Mononuclear cell (primary cell): ENCODE results near the gene OMP. TPM values are rescaled to one million over a fixed set of nuclear protein-coding genes. Genes with fewer than 3 reads are reported as not detected.
"Not testable (repeated sequence)": the region's sequence is repeated elsewhere in the genome, so short reads cannot be mapped to it uniquely, and the experiment has no call there.

Source experiments
- H3K27me3 ChIP-seq: 2 replicates; pipeline ENCODE4 v1.6.0; 2011; ENCODE audit warnings: low read length, control low read depth; ENCODE audit not compliant: insufficient read depth
- H3K4me1 ChIP-seq: 2 replicates; pipeline ENCODE4 v1.5.1; 2011; ENCODE audit warnings: mild to moderate bottlenecking, low read length, control low read depth; ENCODE audit not compliant: insufficient read depth
- H3K4me3 ChIP-seq: 2 replicates; pipeline ENCODE4 v1.5.1; 2011; ENCODE audit warnings: mild to moderate bottlenecking, low read length, moderate library complexity
- H3K9me3 ChIP-seq: 2 replicates; pipeline ENCODE4 v1.5.1; 2011; ENCODE audit warnings: low read depth, mild to moderate bottlenecking, control low read depth, low read length
- total RNA-seq: library from RNA; depleted of rRNA; stranded (reverse); fragments of >200 nt; gene quantifications from one replicate; pipeline ENCODE4 v1.2.3, GENCODE V29; 2012

The OMP gene, protein sequence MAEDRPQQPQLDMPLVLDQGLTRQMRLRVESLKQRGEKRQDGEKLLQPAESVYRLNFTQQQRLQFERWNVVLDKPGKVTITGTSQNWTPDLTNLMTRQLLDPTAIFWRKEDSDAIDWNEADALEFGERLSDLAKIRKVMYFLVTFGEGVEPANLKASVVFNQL
- total RNA-seq = not detected

GRCh38 chr11:77102246-77103210 is at the start of gene OMP:
Gene OMP (plus strand): TSS chr11:77102840. CDS start chr11:77102840, 0 bp downstream.
- H3K9me3 ChIP-seq = no peaks in the 10 kb centered on the region
- no peaks in the 10 kb centered on the region for H3K4me1 ChIP-seq
- no peaks in the 10 kb centered on the region for H3K27me3 ChIP-seq
- no peak within 1 kb of the TSS for H3K4me3 ChIP-seq

- Histone ChIP-seq H3K27me3 (no peaks in the 10 kb centered on the region), H3K4me1 (no peaks in the 10 kb centered on the region), H3K4me3 (no peak overlapping the region), H3K9me3 (no peaks in the 10 kb centered on the region)
Measured at GRCh38 chr11:77053217-77054015, 49.2 kb upstream of the OMP start.

GRCh38 chr11:77054084-77054483 is 48.6 kb upstream of the OMP start:
- H3K9me3 ChIP-seq = no peaks in the 10 kb centered on the region
- H3K4me3 ChIP-seq = no peak overlapping the region
- no peaks in the 10 kb centered on the region for H3K4me1 ChIP-seq
- no peaks in the 10 kb centered on the region for H3K27me3 ChIP-seq

- Histone ChIP-seq H3K27me3 (no peaks in the 10 kb centered on the region), H3K4me3 (no peak overlapping the region), H3K4me1 (no peaks in the 10 kb centered on the region), H3K9me3 (no peaks in the 10 kb centered on the region)
Measured at GRCh38 chr11:77055101-77055561, 47.5 kb upstream of the OMP start.

GRCh38 chr11:77055913-77056312 is 46.7 kb upstream of the OMP start:
- no peaks in the 10 kb centered on the region for H3K9me3 ChIP-seq
- H3K4me3 ChIP-seq = no peak overlapping the region
- no peaks in the 10 kb centered on the region for H3K4me1 ChIP-seq
- no peaks in the 10 kb centered on the region for H3K27me3 ChIP-seq

- H3K4me1 ChIP-seq = no peaks in the 10 kb centered on the region
- no peaks in the 10 kb centered on the region for H3K9me3 ChIP-seq
Measured at GRCh38 chr11:77056814-77057402, 45.7 kb upstream of the OMP start.

GRCh38 chr11:77057938-77058474 is 44.6 kb upstream of the OMP start:
- Histone ChIP-seq H3K4me1 (no peaks in the 10 kb centered on the region), H3K9me3 (no peaks in the 10 kb centered on the region), H3K27me3 (no peaks in the 10 kb centered on the region), H3K4me3 (no peak overlapping the region)

More at GRCh38 chr11:77056814-77057402, 45.7 kb upstream of the OMP start:
- Histone ChIP-seq H3K4me3 (no peak overlapping the region), H3K27me3 (no peaks in the 10 kb centered on the region)

DNA sequence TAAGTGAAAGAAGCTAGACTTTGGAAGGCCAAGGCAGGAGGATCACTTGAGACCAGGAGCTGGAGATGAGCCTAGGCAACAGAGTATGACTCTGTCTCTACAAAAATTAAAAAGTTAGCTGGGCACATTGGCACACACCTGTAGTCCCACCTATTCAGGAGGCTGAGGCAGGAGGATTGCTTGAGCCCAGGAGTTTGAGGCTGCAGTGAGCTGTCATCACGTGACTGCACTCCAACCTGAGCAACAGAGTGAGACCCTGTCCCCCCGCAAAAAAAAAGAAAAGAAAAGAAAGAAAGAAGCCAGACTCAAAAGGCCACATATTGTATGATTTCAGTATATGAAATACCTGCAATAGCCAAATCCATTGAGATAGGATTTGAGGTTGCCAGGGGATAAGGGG is 43.7 kb upstream of the OMP start:
- H3K27me3 ChIP-seq = no peaks in the 10 kb centered on the region
- no peak overlapping the region for H3K4me3 ChIP-seq
- no peaks in the 10 kb centered on the region for H3K9me3 ChIP-seq
- no peaks in the 10 kb centered on the region for H3K4me1 ChIP-seq

DNA sequence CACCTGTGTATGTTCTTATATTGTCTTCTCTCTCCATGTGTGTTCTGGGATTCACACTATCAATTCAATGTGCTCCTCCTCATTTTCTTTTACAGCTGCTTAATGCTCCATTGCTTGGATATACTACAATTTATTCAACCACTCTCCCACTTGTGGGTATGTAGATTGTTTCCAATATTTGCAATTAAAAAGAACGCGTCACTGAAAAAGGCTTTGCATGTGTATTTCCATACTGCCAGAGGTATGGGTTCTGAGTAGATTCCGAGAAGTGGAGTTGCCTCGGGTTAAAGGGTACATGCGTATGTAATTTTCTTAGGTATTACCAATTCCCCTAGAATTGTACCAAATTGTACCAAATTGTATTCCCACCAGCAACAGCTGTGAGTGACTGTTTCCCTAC is 42.8 kb upstream of the OMP start:
- Histone ChIP-seq H3K4me1 (no peaks in the 10 kb centered on the region), H3K9me3 (no peaks in the 10 kb centered on the region), H3K27me3 (no peaks in the 10 kb centered on the region), H3K4me3 (no peak overlapping the region)

GRCh38 chr11:77060234-77060633 is 42.4 kb upstream of the OMP start:
- no peaks in the 10 kb centered on the region for H3K4me1 ChIP-seq

DNA sequence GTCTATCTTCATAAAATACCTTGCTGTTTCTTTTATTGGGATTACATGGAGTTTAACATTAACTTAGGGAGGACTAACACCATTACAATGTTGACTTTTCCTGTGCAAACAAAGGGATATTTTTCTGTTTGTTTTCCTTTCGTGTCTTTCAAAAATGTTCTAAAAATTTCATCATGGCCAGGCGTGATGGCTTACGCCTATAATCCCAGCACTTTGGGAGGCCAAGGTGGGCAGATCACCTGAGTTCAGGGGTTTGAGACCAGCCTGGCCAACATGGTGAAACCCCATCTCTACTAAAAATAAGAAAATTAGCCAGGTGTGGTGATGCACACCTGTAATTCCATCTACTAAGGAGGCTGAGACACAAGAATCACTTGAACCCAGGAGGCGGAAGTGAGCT is 41.4 kb upstream of the OMP start:
- not testable (repeated sequence) for H3K4me3 ChIP-seq, H3K9me3 ChIP-seq, H3K27me3 ChIP-seq, H3K4me1 ChIP-seq

More at GRCh38 chr11:77060234-77060633, 42.4 kb upstream of the OMP start:
- Histone ChIP-seq H3K27me3 (no peaks in the 10 kb centered on the region), H3K9me3 (no peaks in the 10 kb centered on the region), H3K4me3 (no peak overlapping the region)

DNA sequence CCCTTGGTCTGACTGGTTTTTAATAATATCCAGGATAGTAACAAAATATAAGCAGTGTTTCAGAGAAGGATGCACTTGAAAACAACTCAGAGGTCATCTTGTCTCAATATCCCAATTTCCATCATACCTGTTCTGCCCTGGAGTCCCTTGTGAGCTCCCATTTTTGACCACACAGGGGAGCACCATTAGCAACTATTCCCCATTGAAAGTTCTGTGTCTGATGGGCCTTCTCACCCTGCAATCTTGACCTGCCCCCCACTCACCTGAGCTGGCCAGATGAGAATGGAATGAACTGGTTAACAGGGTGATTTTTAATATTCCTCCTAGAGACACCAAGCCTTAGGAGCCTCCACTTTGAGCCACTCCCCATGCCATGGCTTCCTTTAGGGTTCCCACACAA is 39.7 kb upstream of the OMP start:
- H3K9me3 ChIP-seq = no peaks in the 10 kb centered on the region
- H3K4me1 ChIP-seq = peaks cover 12% of the 10 kb centered on the region
- H3K27me3 ChIP-seq = no peaks in the 10 kb centered on the region
- no peak overlapping the region for H3K4me3 ChIP-seq

- Histone ChIP-seq H3K9me3 (no peaks in the 10 kb centered on the region), H3K4me1 (peaks cover 12% of the 10 kb centered on the region), H3K27me3 (no peaks in the 10 kb centered on the region)
Measured at GRCh38 chr11:77063407-77063806, 39.2 kb upstream of the OMP start.

GRCh38 chr11:77063861-77064260 is 38.8 kb upstream of the OMP start:
- Histone ChIP-seq H3K4me3 (no peak overlapping the region), H3K27me3 (no peaks in the 10 kb centered on the region), H3K4me1 (peaks cover 12% of the 10 kb centered on the region), H3K9me3 (no peaks in the 10 kb centered on the region)

More at GRCh38 chr11:77063407-77063806, 39.2 kb upstream of the OMP start:
- no peak overlapping the region for H3K4me3 ChIP-seq
